ENCODE results near the gene NDUFC2. TPM values are rescaled to one million over a fixed set of nuclear protein-coding genes. Genes with fewer than 3 reads are reported as not detected.

The NDUFC2 gene
- total RNA-seq: 120 and 157 TPM in 2 replicates

GRCh38 chr11:78079232-78080083 lies at the start of gene NDUFC2:
NDUFC2 (minus strand) TSS chr11:78079862; CDS start chr11:78079744, 118 bp downstream.

DNA sequence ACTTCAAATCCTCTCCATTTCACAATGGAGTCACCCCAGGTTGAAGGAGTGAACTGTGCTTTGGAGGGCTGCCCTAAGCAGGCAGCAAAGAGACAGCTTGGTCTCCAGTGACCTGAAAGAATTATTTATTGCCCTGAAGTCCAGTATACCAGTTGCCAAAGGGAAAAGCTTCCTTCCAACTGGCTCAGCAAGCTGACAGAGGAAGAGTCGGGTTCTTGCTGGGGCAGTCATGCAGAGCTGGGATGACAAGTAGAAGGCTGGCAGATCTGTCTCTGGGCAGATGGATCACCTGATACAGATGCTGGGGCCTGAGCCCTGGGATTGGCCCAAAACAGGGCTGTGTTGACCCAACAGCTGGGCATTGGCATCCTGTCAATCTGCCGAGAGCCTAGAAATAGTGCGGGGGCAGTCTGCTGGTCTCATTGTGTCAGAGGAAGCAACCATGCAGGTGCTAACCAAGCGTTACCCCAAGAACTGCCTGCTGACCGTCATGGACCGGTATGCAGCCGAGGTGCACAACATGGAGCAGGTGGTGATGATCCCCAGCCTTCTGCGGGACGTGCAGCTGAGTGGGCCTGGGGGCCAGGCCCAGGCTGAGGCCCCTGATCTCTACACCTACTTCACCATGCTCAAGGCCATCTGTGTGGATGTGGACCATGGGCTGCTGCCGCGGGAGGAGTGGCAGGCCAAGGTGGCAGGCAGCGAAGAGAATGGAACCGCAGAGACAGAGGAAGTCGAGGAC lies 16.1 kb downstream of the NDUFC2 start, which contains the start of gene THRSP:
TSS of gene THRSP (plus strand) at position 422 of the 742 bp plus-strand sequence. CDS start at position 443, 21 bp downstream.

DNA sequence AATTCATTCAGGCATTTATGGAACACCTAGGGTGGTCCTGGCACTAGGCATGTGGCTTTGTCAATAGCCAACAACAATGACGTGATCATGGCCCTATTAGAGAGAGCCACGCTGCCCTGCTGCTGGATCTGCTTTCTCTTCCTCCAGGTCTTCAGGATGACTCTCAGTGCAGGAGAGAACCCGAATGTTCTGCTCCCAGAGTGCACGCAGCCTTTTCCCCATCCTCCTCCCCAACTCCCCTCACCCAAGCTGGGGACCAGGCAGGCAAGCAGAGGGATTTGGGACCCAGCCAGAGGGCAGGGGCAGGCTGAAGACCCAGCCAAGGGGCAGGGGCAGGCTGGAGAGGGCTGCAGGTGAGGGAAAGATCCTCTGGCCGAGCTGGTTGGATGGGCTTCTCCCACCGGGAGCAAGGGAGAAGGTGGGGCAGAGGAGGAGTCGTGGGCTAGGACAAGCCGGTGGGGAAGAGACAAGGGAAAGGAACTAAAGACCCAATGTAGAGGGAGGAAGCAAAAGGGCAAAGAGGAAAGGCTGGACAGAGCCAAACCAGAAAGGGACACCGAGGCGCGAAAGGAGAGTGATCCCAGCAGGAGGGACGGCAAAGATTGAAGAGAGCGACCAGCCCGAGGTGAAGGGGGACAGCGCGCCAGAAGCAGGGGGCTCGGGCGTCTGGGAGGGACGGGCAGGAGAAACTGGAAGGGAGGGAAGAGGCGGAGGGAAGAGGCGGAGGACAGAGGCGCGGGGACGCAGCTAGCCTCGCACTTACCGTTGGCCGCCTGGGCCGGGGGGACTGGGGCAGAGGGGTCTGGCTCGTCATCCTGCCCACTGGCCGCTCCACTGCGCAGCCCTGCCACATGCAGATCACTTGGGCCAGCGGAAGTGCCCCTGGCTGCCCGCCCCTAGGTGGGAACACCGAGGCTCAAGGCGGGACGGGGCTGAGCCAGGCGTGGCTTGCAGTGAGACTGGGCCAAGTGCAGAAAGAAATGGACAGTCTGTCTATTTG lies 57.0 kb downstream of the NDUFC2 start, which contains the start of gene KCTD14:
TSS of gene KCTD14 (minus strand) at position 880 of the 1,000 bp plus-strand sequence. CDS start at position 853, 27 bp downstream.

Other genes with a start within 250 kb of the NDUFC2 start
- 8.2 and 14.6 TPM in 2 replicates for gene INTS4, start 85.2 kb downstream of the NDUFC2 start, total RNA-seq
- 6.0 and 7.1 TPM in 2 replicates for gene KCTD14, start 56.6 kb downstream of the NDUFC2 start, total RNA-seq
- gene THRSP, start 16.0 kb downstream of the NDUFC2 start, total RNA-seq: not detected in 2 replicates
- gene ALG8, start 59.8 kb upstream of the NDUFC2 start, total RNA-seq: 18.8 and 28.4 TPM in 2 replicates
- 9.8 and 12.1 TPM in 2 replicates for gene KCTD21, start 108.8 kb upstream of the NDUFC2 start, total RNA-seq
- gene USP35, start 109.1 kb upstream of the NDUFC2 start, total RNA-seq: 4.6 and 5.8 TPM in 2 replicates

Measured in airway epithelial cell (primary cell).